ENCODE results near the gene LAIR2.

The LAIR2 gene

GRCh38 chr19:54536956-54537355 is 34.3 kb downstream of the LAIR2 start:
- DNase-seq: no peak

DNA sequence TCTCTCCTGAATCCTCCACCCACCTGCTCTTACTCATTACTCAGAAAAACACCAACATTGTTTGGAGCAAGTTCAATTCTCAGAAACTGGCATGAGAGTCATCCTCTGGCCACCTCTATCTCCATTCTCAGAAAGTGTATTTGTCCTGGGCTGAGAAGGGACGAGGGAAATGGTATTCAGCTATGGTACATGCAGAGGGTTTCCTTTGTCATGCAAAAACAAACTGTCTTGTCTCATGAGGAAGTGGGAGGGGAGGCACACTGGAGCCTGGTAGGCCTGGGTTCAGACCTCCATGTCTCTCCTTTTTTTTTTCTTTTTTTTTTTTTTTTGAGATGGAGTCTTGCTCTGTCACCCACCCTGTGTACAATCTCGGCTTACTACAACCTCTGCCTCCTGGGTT is 39.1 kb downstream of the LAIR2 start:
- DNase-seq: no peak

- DNase-seq: no peak
These were observed 46.2 kb downstream of the LAIR2 start for GRCh38 chr19:54548806-54549205.

- DNase-seq: no peak
These were observed 46.6 kb downstream of the LAIR2 start for GRCh38 chr19:54549224-54549623.

GRCh38 chr19:54551293-54551692 is 48.7 kb downstream of the LAIR2 start:
- no peak for DNase-seq

GRCh38 chr19:54551950-54552912 is 49.6 kb downstream of the LAIR2 start:
- no peak for DNase-seq

DNA sequence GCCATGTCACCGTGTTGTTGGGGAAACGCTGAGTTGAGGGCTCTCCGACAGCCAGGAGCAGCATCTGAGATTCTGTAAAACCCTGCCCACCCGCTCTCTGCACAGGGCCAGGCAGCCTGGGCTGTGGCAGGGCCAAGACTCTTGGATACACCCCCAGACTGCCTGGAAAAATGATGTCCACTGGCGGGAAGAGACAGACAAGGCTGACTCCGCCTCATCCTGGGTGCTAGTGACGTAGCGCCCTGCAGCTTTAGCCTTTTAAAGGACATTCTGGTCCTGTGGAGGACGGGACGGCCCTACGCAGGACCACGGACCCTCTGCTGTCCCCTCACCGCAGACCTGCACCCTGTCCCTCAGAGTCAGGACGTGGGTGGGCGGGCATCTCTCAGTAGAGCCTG is 50.3 kb downstream of the LAIR2 start:
- no peak for DNase-seq

- DNase-seq: no peak
These were observed 51.4 kb downstream of the LAIR2 start for GRCh38 chr19:54554006-54554405.

DNA sequence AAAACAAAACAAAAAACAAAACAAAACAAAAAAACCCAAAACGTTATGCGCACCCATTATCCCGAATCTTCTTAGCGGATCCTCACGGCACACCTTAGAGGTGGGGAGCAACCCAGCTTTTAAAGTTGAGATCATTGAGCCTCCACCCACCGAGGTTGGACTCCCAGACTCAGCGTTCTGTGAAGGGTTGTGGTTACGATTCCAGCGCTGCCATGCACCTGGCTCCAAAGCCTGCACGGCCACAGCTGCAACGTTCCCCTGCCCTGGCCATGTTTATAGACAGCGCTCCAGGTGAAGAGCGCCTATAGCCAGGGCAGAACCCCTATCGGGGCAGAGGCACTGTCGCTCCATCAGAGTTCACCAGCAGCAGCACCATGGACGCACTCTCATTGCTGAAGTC is 52.3 kb downstream of the LAIR2 start:
- DNase-seq: no peak

DNA sequence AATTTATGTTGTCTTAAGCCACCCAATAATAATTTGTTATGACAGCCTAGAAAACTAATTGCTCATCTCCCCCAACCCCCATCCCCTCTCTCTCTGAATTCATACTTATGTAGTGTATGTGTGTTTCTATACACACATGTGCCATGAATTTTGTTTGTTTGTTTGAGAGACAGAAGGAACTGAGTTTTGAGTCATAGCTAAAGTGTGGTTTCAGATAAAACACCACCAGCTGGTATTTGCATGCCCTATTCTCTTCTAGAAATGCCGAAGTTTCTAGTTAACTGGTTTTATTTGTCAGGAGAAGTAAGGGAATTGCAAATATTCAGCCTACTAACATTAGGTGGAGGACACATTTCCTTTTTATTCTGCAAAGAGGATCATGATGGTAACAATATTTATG is 53.6 kb downstream of the LAIR2 start:
- no peak for DNase-seq

GRCh38 chr19:54558339-54558738 is 55.7 kb downstream of the LAIR2 start:
- DNase-seq: no peak

All from cerebellar nuclear complex (tissue), 1 donor.